ENCODE measurements around the gene SOX18.

The SOX18 gene

GRCh38 chr20:64080813-64081623, 31.6 kb upstream of the SOX18 start:
- no peak for DNase-seq (ENCODE audit: low read depth in 3 of 3)

DNA sequence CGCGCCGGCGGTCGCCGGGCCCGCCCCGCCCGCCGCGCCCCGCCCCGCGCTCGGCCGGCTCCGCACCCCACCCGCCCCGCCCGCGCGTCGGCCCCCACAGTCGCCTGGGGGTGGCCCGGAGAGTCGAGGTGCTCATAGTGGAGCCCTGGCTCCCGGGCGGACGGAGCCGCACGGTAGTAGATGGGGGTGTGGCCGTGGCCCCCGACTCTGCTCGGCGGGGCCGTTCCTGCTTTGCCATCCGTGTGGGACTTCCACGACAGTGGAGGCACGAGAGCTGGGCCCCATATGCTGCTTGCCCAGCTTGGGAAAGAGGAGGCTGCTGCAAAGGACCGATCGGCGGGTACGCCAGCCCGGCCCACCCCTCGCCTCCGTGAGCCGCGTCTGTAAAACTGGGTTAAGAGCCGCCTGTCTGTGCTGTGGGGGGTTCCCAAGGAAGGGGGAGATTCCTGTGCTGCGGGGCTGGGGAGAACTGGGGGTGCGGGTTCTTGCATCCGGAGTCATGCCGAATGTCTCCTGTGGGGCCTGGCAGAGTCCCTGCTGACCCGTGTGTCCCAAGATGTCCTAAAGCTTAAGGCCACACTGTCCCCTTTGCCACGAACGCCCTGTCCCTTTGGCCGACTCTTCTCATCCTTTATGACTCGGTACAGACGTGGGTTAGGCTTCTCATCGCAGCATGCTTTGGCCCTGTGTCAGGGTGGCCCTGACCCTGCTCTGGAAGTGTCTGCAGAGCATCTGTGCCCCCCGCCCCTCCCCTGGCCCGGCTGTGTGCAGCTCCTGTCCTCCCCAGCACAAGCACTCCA, 30.8 kb upstream of the SOX18 start, which contains the start of gene OPRL1:
OPRL1 (plus strand) TSS at position 70 of the 800 bp plus-strand sequence. CDS start 12,639 bp downstream, outside the sequence.
- no peak for DNase-seq (ENCODE audit: low read depth in 3 of 3)

DNA sequence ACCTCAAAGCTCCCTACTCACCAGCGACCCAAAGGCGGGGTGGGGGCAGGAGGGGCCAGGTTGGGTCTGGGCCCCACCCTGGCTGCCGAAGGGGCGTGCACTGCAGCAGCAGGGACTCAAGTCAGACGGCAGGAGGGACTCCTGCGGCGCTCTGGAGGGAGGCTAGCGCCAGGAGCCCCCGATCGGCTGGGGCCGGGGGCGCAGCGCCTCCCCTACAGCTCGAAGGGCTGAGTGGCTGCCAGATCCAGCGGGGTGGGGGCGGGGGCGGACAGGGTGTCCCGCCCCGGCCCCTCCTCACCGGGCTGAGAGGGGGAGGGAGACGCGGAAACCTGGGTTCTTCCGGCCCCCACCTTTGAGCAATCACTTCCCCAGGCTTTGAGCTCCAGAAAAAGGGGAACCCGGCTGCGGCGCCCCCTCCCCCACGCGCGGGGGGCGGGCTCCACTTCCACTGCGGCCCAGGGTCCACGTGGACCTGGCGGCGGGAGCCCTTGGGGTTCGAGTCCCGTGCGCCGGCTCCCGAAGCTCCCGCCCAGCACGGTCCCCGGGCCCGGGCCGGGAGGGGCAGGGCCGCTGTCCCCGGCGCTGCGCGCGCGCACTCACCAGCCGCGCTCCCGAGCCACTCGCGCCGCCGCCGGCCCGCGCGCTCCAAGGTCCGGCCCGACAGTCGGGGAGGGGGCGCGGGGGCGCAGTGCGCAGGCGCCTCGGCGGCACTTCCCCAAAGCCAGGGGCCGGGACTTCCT, 30.0 kb upstream of the SOX18 start, which contains the start of gene RGS19:
RGS19 (minus strand) TSS at position 246 of the 740 bp plus-strand sequence. CDS start 2,632 bp downstream, outside the sequence.
- DNase-seq (ENCODE audit: low read depth in 3 of 3) = peak; percentile 24 to 74 (median 43)

DNA sequence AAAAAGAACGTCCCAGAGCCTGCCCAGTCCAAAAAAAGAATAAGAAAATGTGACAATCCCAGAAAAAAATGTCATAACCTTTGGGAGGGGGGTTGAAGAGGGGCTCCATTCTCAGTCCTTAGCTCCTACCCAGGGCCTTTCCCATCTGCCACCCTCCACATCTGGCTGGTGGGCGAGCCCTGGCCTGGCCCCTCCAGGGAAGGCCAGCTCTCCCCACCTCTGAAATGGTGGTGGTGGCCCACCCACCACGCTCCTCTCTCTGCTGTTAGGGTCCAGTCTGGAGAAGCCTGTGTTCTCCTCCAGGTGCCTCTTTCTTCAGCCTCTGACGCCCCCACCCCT, 29.5 kb upstream of the SOX18 start:
- no peak for DNase-seq (ENCODE audit: low read depth in 3 of 3)

DNA sequence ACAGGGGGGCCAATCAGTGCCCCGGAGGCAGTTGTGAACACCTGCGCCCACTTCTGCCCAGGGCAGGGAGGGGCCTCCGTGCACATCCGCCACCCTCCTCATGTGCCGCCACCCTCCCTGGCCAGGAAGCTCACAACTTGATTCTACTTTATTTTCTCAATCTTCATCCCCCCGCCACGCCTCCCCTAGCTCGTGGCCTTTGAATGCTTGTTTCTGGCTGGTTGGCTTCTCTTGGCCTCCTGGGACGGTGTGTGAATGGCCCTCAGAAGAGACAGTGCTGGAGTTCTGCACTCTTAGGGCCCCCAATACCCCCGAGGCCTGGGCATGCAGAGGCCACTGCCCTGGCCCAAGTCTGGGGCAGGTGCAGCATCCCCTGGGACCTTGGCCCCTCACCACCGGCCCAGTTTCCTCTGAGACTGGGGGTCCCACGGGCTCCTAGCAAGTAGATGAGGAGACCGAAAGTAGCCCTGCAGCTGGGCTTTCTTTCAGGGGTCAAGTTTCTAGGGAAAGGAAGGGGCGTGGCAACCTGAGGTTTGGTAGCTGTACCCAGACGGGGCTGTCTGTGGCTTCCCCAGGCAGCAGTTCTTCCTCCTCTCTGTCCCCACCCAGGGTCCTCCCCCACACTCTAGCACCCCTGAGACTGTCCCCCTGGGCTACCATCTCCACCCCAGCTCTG, 28.6 kb upstream of the SOX18 start:
- DNase-seq (ENCODE audit: low read depth in 3 of 3) = no peak

DNA sequence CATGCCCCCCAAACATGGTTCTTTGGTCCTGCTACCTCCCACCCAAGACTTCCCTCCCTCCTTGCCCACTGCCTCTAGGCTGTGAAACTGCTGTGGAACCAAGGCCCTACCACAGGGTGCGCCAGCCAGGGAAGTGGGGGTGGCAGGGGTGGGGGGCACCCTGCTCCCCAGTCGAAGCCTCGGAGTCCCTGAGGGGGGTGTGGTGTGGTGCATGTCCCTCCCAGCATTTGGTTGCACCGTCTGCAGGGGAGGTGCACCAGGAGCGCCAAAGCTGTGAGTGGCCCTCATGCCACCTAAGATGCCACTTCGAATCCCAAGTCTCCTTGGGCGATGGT, 28.1 kb upstream of the SOX18 start:
- no peak for DNase-seq (ENCODE audit: low read depth in 3 of 3)

DNA sequence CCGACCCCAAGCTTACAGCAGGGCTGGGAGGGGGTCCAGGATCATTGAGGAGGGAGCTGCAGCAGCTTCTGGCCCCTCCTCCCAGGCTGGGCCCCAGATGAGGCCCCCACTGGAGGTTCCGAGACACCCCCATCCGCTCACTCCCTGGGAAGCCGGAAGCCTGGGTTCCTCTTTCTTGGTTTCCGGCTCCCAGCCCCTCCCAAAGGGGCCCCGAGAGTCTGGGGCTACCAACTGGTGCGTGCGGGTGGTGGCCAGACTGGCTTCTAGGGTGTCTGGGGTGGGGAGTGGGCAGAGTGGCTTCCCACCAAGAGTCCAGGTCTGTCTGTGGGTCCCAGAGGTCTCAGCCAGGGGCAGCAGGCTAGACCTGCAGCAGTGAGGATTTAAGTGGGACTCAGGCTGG, 27.7 kb upstream of the SOX18 start:
- peak in 1 of 3 experiments; percentile 55 for DNase-seq (ENCODE audit: low read depth in 3 of 3)

GRCh38 chr20:64076061-64076997, 26.9 kb upstream of the SOX18 start:
- no peak for DNase-seq (ENCODE audit: low read depth in 3 of 3)

- no peak for DNase-seq (ENCODE audit: low read depth in 3 of 3)
These were observed 26.1 kb upstream of the SOX18 start for GRCh38 chr20:64075556-64075955.

DNA sequence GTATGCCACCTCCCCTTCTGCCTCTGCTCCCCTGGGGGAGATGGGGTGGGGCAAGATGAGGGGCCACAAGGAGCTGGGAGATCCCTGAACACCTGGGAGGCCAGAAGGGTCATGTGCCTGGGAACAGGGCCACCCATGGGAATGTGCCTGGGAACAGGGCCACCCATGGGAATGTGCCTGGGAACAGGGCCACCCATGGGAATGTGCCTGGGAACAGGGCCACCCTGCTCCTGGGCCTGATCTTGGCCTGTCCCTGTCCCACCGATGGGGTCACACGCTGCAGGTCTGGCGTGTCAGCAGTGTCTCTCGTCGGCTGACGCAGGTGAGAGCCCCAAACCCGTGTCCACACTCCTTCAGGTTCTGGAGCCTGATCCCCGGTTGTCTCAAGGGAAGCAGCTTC, 25.5 kb upstream of the SOX18 start:
- DNase-seq (ENCODE audit: low read depth in 3 of 3) = no peak

- no peak for DNase-seq (ENCODE audit: low read depth in 3 of 3)
These were observed 24.8 kb upstream of the SOX18 start for GRCh38 chr20:64074184-64074789.

DNA sequence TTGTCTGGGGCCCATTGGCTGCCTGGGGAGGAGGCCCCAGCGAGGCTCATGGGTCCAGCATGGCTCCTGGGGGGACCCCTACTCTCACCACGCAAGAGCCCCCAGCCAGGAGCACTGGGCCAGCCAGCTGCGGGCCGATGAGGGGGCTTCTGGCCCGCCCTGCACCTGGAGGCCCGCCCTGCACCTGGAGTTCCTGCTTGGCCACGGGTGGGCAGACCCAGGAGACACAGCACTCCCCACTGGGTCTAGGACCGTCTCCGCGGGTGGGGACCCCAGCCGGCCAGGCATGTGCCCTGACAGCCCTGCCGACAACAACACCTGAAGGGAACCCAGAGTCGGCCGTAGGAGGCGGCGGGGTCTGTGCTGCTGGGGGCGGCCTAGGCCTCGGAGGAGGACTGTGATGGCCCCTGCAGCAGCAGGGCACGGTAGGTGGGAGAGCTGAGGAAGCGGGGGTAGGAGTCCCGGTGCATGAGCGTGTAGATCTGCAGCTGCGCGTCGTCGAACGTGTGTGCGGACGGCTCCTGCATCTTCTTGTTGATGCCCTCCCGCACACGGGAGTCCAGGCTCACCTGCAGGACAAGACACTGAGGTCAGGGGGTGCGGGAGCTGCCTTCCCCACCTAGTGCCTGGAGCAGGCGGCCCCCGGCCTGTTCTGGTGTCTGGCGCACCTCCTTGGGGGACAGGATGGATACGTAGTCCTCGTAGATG, 24.2 kb upstream of the SOX18 start:
- DNase-seq (ENCODE audit: low read depth in 3 of 3) = no peak

- DNase-seq (ENCODE audit: low read depth in 3 of 3) = no peak
These were observed 23.1 kb upstream of the SOX18 start for GRCh38 chr20:64072498-64073063.

DNA sequence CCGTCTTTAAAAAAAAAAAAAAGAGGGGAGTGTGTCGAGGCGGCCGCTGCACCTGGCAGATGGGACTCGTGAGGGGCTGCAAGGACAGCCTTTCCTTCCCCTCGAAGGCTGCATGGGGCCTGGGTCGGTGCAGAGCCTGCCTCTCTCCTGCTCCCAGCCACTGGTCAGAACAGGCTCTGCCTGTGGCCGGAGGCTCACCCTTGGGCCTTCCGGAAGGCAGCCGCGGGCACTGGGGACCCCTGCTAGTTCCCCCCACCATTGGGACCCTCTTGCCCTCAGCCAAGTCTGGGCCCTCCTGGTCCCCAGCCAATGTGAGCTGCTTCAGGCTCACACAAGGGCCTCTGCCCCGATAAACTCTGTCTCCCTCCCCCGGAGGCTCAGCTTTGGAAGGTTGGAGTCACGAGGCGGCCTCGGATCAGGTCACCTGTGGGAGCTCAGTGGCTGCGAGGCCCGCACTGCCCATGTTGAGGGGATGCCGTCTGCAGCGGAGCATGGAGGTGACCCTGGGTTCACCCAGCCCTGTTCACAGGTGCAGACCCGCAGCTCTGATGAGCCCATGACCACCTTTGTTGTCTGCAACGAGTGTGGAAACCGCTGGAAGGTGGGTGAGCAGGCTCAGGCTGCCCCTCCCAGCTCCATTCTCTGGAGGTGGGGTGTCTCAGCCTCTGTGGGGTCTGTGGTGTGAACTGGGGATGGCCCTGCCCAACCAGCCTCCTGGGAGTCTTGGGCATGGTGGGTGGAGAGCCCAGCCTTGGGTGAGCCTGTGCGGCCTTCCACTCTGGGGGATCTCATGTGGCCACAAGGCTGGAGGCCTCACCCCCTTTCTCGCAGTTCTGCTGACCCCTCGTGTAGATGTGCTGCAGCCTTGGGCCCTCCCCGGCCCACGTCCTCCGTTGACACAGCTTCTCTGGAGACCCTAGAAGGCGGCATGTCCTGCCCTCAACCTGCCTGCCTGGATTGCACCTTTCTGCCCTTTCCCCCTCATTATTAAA, 22.2 kb upstream of the SOX18 start:
- DNase-seq (ENCODE audit: low read depth in 3 of 3) = no peak

DNA sequence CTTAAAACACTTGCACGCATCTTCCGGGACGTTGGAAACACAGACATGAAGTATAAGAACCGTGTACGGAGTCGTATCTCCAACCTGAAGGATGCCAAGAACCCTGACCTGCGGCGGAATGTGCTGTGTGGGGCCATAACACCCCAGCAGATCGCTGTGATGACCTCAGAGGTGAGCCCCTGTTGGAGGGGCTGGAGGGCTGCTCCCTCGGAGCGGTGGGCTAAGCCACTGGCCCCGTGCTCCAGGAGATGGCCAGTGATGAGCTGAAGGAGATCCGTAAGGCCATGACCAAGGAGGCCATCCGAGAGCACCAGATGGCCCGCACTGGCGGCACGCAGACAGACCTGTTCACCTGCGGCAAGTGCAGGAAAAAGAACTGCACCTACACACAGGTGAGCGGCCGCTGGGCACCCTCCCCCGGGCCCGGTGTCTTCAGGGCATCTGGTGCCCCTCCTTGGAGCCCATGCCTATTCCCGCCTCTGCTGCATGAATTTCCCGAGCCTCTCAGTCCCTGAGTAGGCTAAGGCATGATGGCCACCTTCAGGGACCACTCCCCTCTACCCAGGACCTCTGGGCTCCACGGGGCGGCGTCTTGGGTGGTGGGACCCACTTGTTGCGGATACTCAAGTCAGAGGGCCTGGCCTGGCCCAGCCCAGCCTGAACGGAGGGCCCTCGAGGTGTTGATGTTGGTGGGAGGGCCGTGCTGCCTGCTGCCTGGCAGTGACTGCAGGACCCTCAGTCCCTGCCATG, 21.0 kb upstream of the SOX18 start:
- DNase-seq (ENCODE audit: low read depth in 3 of 3) = no peak

- DNase-seq (ENCODE audit: low read depth in 3 of 3) = no peak
These were observed 20.3 kb upstream of the SOX18 start for GRCh38 chr20:64069614-64070243.

- DNase-seq (ENCODE audit: low read depth in 3 of 3) = no peak
These were observed 19.8 kb upstream of the SOX18 start for GRCh38 chr20:64069209-64069613.
